CD4-positive, alpha-beta T cell treated with Interleukin-6 at 100 ng/mL for 8 hours (primary cell): ENCODE data around the gene CGB5.
"Not testable (repeated sequence)": the region's sequence is repeated elsewhere in the genome, so short reads cannot be mapped to it uniquely, and the experiment has no call there.

Experiments used
- DNase-seq: peaks from one replicate; pipeline ENCODE4 v3.0.0-alpha.2; 2020; ENCODE audit warnings: mixed read lengths, low spot score

Gene CGB5

GRCh38 chr19:49043548-49043947 is at the start of gene CGB5:
TSS of gene CGB5 (plus strand) at chr19:49043848. CDS start at chr19:49044210, 362 bp downstream.
- DNase-seq, result not testable (repeated sequence)

DNA sequence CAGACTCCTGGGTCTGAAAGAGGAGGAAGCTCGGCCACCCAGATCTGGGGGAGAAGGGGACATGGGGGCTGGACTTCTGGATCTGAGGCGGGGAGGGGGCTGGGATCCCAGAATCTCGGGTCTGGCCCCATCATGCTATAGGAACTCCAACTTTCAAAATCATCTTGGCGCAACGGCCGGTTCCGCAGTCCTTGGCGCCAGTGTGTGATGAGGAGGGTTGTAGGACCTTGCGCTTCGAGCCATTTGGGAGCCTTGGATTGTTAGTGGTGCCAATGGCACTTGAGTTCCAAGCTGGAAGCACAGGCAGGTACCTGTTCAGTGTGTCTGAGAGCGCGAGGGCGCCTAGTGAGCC is 49.6 kb upstream of the CGB5 start:
- no peak for DNase-seq

DNA sequence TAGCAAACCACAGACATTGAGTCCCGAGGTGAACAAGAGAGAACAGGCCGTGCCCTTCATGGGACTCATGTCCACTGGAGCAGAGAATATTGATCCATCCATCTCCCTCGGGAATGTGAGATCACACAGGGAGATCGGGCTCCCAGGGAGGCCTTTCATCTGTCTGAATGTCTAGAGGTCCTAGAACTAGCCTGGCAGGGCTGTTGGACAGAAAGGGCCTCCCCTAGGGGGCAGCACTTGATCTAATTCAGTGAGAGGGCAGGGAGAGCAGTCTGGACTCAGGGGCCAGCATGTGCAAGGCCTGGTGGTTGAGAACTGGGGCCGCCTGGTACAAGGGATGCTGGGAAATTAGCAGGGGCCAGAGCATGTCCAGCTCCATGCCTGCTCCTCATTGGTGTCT is 45.7 kb upstream of the CGB5 start:
- DNase-seq, result peak; percentile 19

DNA sequence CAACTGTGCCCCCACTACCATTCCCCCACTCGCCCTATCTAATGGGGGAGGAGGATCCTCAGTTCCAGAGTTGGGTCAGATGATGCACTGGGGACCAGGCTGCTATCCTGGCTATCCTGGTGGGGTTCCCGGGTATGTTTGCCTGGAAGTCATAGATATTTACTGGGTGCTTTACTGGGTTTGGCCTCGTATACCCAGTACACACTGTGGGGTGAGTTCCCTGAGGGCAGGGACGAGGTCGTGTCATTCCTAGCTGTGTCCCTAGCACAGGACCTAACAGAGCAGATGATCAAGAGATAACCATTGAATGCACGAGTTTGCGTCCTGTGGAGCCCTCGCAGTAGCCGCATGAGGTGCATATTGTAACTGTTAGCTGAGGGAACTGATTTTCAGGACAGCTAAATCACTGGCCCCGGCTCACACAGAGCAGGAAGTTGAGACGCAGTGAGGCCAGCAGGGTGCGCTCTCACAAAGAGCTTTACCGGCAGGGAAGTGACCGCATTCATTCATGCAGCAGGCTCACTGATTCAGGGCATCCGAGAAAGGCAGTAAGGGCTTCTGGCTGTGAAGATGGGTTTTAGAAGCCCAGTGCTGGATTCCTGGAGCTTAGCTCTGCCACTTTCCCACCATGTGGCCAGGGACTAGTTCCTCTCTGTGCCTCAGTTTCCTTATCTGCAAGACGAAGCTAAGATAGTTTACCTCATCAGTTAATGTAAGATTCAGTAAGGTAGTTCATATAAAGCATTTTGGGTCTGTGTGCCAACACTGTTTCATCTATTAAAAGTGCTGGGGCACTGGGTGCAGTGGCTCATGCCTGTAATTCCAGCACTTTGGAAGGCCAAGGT is 43.9 kb upstream of the CGB5 start:
- peak; percentile 60 for DNase-seq

DNA sequence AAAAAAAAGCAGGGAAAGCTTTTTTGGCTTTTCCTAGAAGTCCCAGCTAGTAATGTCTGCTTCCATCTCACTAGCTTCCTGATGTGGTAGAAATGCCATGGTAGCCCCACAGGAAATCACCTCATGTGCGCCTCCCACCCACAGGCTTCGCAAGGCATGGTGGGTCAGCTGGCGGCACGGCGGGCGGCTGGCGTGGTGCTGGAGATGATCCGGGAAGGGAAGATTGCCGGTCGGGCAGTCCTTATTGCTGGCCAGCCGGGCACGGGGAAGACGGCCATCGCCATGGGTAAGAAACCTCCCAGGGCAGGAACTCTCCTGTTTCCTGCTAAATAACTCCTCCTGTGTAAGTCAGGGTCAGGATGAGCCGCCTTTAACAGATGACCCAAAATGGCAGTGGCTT is 39.5 kb upstream of the CGB5 start:
- no peak for DNase-seq

DNA sequence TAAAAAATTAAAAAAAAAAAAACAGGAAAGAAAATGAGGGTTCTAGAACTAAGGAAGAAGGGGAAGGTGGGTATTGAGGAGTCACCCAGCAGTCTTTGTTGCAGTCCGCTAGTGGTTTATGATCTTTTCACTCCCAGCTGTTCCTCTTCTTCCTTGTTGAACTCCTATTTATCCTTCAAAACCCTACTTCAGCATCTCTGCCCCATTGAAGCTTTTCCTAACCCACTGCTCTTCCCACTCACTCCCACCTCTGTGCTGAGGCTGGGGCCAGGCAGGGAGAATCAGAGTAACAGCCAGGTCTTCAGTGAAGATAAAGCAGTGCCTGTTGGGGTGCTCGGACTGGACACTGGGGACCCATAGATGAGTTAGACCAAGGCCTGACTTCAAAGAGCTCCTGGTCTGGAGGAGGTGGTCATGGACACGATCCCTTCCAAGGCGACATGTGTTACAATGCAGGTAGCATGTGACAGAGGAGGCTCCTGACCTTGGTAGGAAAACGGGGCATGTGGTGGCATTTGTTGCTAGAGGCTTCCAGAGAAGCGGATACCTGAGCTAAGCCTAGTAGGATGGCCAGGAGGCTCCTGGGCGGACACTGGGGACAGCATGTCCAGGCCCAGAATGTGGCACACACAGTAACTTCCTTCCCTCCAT is 38.6 kb upstream of the CGB5 start:
- DNase-seq, result no peak

DNA sequence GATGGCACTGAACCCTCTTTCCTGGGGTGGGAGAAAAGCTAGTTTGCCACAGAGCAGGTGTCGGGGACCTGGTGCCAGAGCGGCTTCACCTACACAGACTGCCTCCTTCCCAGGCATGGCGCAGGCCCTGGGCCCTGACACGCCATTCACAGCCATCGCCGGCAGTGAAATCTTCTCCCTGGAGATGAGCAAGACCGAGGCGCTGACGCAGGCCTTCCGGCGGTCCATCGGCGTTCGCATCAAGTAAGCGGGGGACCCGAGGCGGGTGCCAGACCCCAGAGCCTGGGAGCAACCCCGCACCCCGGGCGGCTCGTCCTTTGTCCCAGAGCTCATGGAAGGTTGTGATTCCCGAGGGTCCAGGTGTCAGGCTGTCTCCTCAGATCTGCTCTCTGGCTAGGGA is 36.7 kb upstream of the CGB5 start:
- no peak for DNase-seq

DNA sequence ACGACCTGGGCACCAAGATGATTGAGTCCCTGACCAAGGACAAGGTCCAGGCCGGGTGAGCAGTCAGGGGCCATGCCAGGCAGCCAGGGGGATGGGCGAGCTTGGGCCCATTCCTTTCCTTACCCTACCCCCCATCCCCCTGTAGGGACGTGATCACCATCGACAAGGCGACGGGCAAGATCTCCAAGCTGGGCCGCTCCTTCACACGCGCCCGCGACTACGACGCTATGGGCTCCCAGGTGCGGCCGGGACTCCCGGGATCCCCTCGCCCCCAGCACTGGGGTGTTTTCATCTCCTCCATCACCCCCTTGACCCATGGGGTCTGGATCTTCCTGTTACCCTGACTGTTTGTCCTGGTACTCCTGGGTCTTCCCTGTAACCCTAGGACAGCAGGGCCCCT is 33.8 kb upstream of the CGB5 start:
- DNase-seq, result no peak

GRCh38 chr19:49010453-49010852 is 33.2 kb upstream of the CGB5 start:
- DNase-seq, result no peak

DNA sequence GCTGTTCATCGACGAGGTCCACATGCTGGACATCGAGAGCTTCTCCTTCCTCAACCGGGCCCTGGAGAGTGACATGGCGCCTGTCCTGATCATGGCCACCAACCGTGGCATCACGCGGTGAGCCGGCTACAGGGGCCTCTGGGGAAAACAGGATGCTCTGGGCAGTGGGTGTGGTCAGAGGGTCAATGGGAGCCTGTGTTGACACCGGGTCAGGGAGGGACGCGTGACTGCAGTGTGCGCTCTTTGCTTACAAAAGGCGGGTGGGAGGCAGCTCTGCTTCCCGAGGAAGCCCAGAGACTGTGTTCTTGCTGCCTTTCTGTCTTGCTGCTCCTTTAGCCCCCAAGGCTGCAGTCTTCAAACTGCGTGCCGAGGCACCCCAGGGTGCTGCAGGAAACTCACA is 32.5 kb upstream of the CGB5 start:
- no peak for DNase-seq

DNA sequence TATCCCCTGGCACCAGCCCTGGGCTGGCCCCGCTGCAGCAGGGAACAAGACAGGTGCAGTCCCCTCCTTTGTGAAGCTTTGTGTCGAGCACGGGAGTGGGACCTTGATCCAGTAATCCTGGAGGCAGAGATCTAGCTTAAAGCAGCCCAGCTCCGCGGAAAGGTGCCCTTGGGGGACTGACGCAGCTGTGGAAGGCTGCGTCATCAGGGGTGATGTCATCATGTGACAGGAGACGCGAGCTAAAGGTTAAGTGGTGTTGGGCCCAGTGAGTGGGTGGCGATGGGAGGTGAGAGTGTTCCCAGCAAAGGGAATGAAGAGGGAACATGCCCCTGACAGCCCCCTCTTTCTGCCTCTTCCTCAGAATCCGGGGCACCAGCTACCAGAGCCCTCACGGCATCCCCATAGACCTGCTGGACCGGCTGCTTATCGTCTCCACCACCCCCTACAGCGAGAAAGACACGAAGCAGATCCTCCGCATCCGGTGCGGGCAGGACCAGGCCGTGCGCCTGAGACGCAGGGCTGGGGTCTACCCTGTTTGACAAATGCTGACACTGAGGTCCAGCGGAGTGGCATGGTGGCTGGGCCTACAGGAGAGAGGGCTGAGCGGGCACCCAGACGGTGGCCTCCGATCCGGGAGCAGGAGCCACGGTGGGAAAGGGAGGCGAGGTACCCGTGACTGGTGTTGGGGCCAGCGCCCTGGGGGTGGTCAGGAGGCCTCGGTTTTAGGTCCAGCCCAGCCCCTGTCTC is 29.4 kb upstream of the CGB5 start:
- no peak for DNase-seq

DNA sequence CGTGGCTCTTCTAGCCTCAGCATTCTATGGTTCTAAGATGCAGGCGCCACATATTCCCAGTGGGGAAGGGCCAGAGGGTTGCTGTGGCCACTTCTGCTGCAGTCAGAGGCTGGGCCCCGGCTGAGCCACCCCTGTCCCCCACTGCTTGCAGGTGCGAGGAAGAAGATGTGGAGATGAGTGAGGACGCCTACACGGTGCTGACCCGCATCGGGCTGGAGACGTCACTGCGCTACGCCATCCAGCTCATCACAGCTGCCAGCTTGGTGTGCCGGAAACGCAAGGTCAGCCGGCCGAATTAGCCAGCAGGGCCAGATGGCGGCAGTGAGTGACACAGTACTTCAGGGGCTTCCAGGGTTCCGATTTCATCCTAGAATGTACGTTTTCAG is 28.8 kb upstream of the CGB5 start:
- no peak for DNase-seq

- DNase-seq, result no peak
Observed at GRCh38 chr19:49016067-49016839, 27.4 kb upstream of the CGB5 start.

DNA sequence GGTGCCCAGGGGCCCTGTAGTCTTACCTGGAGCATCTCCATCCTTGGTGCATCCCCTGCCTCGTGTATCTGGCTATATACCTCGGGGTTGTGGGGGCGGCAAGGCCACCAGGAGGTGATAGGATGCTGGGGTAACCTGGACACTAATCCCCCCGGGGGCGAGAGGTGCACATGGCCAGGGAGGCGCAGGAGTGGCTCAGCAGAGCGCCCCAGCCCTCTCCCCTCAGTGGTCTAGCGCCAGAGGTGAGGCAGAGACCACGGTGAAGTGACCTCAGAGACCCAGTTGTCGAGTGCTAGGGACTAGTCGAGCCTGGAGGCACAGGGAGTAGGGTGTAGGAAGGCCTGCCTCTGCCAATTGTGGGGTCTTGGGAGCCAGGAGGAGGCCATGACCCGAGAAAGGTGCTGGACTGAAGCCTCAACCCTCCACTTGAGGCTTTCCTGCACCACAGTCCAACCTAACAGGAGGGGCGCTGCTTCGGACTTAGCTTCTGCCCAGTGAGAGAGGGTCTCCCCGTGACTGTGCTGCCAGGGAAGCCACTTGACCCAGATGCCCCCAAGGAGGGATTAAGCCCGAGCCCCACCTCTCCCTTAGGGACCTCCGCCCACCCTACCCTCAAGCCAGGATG is 26.5 kb upstream of the CGB5 start, which contains the start of gene LHB:
LHB (minus strand) TSS at position 51 of the 625 bp plus-strand sequence; CDS start at position 41, 10 bp downstream.
- no peak for DNase-seq

- peak; percentile 53 for DNase-seq
Observed at GRCh38 chr19:49017666-49018351, 25.8 kb upstream of the CGB5 start.

DNA sequence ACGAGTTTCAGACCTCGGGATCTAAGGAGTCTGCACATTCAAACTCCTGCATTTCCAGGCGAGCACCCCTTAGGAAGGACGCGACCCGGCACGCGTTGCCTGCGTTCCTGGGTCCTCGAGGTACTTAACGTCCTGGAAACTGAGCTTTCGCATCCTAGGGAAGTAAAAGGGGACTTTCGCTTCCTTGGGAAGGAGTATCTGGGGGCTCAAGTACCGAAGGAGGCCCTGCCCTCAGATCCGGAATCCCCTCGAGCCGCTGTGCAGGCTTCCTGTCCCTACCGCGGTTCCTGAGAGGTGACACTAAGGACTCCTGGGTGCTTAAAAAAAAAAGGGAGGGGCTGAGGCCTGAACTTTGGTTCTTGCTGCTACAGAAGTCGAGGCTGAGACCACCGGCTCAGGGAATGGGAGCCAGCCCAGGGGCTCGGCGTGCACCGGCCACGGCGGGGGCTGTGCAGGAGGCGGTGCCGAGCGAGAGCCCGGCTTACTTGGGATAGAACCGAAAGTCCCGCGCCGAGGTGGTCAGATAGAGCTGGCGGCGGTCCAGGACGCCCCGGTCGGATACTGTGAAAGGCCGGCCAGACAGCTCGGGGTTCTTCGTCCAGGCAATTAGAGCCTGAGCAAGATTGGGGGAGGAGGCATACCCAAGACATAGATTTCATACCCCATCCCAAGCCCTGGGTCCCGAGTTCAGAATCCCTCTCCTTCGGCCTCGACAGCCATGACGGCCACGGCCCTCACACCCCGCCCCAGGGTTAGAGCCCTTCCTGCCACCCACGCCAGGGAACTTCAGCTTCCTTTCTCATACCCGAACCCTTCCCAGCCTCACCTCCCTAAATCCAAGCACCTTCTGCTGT is 25.0 kb upstream of the CGB5 start:
- DNase-seq, result peak; percentile 22

DNA sequence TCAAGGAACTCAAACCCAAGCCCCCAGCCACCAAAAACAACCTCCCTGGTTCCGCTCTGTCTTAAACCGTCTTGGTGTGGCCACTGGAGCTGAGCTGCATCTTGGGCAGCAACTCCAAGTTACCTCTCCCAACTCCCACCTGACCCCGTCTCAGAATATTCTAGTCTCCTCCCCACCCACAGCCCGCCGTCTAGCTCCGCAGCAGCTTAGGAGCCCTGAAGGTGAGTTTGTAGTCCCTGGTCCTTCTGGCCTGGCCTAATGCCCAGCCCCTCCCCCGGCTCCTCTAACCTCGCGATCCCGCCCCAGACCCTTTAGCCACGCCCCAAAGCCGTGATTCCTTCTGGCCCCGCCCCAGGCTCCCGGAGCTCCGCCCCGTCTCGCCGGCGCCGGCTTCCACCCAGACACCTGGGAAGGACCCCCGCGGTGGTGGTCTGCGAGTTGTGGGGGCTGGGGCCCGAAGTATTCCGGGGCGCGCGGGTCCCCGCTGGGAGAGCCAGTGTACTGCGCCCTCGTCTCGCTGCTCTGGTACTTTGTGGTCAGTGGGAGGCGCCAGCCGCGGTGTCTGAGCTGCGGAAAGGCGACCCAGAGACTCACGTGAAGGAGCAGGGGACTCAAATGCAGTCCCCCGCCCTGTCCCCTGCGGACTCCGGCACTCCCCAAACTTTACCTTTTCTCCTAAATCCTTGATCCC is 24.3 kb upstream of the CGB5 start:
- DNase-seq, result peak; percentile 53

DNA sequence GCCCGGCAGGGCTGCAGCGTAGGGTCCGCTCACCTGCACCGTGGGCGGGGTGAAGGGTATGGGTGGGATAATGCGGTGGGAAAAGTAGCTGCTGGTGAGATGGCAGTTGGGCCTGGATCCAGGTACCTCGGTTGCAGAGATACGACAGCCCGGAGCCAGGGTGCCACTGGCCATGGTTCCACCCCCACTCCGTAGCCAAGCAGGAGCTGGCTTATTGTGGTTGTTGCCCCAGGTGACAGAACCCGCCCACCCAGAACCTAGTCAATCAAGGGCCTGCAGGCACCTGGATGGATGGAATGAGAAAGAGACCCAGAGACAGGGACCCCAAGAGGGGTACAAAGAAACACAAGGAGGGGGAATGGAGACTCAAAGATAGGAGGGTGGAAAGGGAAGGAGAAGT is 23.3 kb upstream of the CGB5 start:
- no peak for DNase-seq
